A549 treated with RU486 at 1 μM for 4 hours (cell line): Measurements from ENCODE around the gene GAL3ST2. TPM values are rescaled to one million over a fixed set of nuclear protein-coding genes. Genes with fewer than 3 reads are reported as not detected.

Experiments used
- total RNA-seq: library from RNA; stranded (reverse); fragments of 200-300 nt; extraction: Qiagen RNA extraction; gene quantifications from 5 replicates; pipeline ENCODE4 v1.2.3, GENCODE V29; 2022; ENCODE audit warnings: low read depth

GAL3ST2 gene
- total RNA-seq = 0.10 to 0.36 TPM (median 0.23 TPM) in 4 of 5 replicates, not detected in the other

DNA sequence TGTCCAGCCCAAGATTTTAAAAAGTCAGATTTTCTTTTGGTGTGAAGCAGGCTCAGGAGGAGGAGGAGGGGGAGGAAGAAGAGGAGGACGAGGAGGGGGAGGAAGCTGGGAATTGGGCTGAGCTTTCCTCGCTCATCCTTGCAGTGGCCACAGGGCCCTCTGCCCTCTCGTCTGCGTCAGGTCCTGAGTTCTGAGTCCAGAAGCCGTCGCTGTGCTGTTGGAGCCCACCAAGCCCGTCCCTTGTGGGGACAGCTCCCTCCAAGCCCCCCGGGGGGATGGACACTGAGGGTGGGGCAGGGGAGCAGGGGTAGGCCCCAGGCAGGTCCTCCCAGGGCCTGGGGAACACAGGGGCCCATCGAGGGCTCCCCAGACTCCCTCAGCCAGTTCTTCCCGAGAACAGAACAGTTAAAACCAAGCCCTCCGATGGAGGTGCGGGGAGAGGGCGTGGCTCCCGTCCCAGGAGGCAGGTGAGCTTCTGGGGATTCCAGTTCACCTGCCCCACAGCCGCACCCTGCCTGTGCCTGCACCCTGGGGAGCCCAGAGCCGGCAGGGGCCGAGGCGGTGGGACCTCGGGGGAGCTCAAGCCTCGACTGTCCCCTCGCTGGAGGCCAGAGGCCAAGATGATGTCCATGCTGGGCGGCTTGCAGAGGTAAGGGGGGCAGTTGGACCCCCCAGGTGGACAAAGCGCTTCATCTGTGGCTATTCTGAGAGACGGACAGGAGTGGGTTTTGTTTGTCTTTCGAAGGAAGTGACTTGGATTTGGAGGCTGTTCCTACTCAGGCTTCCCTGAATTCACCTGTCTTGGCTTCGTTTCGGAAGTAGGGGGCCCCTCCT, at the start of gene GAL3ST2:
Gene GAL3ST2, plus strand, starts transcription at position 487 of the 834 bp plus-strand sequence. Its CDS starts 134 bp downstream, at position 621.

DNA sequence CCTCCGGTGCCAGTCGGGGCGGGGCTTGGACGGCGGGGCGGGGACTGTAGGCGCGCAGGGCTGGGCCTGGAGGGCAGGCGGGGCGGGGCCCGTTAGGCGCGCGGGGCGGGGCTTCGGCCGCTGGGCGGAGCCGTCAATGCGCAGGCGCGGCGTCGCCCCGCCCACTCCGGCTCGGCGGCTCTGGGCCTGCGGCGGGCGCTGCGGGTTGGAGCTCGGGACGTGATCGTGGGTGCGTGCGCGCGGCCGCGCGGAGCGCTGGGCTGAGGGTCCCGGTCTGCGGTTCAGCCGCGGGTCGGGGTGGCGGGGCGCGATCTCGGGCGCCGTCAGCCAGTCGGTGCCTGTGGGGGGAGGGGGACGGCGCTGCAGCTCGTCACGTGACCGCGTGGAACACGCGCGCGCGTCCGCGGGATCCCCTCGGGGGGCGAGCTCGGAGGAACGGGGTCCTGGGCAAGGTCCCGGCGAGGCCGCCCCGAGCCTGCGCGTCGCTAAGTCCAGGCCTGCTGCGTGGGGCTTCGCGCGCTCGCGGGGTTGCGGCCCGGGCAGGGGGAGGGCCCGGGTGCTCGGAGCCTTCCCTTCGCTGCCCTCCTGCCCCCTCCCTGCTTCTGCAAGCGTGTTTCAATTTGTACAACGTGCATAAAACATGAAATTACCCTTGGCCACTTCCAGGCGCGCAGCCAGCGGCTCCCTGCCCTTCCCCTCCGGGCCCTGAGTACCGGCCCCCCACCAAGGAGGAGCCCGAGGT, 42.0 kb upstream of the GAL3ST2 start, which contains the start of gene D2HGDH:
Gene D2HGDH, plus strand, starts transcription at position 164 of the 742 bp plus-strand sequence. CDS start 595 bp downstream, outside the sequence.

DNA sequence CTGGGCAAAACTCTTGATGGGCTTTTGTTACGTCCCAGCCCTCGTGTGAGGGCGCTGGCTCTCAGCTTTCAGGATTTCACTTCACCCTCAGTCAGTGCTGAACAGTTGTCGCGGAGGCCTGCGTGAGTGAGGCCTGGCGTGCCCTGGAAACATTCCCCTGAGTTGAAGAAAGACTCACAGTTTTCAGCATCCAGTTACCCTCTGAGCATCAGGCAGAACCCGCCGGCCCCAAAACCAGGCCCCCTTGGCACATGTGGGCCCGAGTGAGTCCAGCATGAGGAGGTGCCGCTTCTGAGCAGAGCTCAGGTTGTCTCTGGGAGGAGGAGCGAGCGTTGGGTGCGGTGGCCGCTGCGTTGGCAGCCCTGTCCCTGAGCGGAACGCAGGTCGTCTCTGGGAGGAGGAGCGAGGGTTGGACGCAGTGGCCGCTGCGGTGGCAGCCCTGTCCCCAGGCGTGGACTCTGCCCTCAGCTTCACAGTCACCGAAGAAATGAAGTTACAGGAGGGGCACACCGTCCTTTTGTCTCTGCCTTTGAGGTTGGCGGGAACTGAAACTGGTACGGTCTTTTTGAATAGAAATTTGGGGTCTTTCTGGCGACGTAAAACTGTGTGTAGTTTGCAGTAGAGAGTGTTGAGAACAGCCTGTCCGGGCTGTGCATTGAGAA, 32.2 kb downstream of the GAL3ST2 start, which contains the start of gene NEU4:
Gene NEU4, plus strand, starts transcription at position 473 of the 662 bp plus-strand sequence. CDS start 5,292 bp downstream, outside the sequence.

Other genes starting within 250 kb of the GAL3ST2 start
- gene BOK, start 218.1 kb upstream of the GAL3ST2 start, total RNA-seq = 22.0 to 37.5 TPM (median 29.3 TPM) in 5 replicates
- gene THAP4, start 139.7 kb upstream of the GAL3ST2 start, total RNA-seq = 61.7 to 88.3 TPM (median 82.6 TPM) in 5 replicates
- 51.3 to 73.6 TPM (median 53.1 TPM) in 5 replicates for gene ATG4B, start 139.1 kb upstream of the GAL3ST2 start, total RNA-seq
- gene DTYMK, start 90.0 kb upstream of the GAL3ST2 start, total RNA-seq = 115 to 148 TPM (median 137 TPM) in 5 replicates
- gene ING5, start 74.8 kb upstream of the GAL3ST2 start, total RNA-seq = 20.4 to 24.2 TPM (median 23.6 TPM) in 5 replicates
- gene D2HGDH, start 42.2 kb upstream of the GAL3ST2 start, total RNA-seq = 7.0 to 11.0 TPM (median 9.1 TPM) in 5 replicates
- 0.13 to 0.34 TPM (median 0.18 TPM) in 4 of 5 replicates, not detected in the other for gene NEU4, start 32.4 kb downstream of the GAL3ST2 start, total RNA-seq
- not detected in 5 replicates for gene PDCD1, start 82.1 kb downstream of the GAL3ST2 start, total RNA-seq
- gene RTP5, start 92.9 kb downstream of the GAL3ST2 start, total RNA-seq = not detected in 5 replicates